HepG2 (cell line): ENCODE data around the gene SNRNP200. TPM values are rescaled to one million over a fixed set of nuclear protein-coding genes. Genes with fewer than 3 reads are reported as not detected.

ENCODE experiments used
- ARID4A ChIP-seq: sonication (generic); formaldehyde crosslinking; IDR thresholded peaks from 2 replicates; pipeline ENCODE4 v1.5.0; 2020; ENCODE audit warnings: mild to moderate bottlenecking, missing genetic modification reagents, borderline replicate concordance
- CREB3 ChIP-seq: sonication (generic); formaldehyde crosslinking; IDR thresholded peaks from 2 replicates; pipeline ENCODE4 v1.5.0; 2020; ENCODE audit warnings: missing genetic modification reagents
- ISL2 ChIP-seq: sonication (generic); formaldehyde crosslinking; IDR thresholded peaks from 2 replicates; pipeline ENCODE4 v1.5.0; 2020; ENCODE audit warnings: missing genetic modification reagents
- MIER2 ChIP-seq: IDR thresholded peaks from 2 replicates; pipeline ENCODE4 v1.6.1; 2016; ENCODE audit warnings: missing biosample characterization, missing genetic modification reagents
- MYC ChIP-seq: sonication (generic); formaldehyde crosslinking; IDR thresholded peaks from 2 replicates; pipeline ENCODE4 v1.9.0; 2021; ENCODE audit warnings: missing genetic modification reagents, borderline replicate concordance
- NCOA2 ChIP-seq: sonication (generic); formaldehyde crosslinking; IDR thresholded peaks from 2 replicates; pipeline ENCODE4 v1.8.0; 2022; ENCODE audit warnings: inconsistent platforms
- ZBTB33 ChIP-seq: sonication (generic); formaldehyde crosslinking; IDR thresholded peaks from 2 replicates; pipeline ENCODE4 v1.4.0; 2020; ENCODE audit warnings: missing genetic modification reagents
- ZBTB49 ChIP-seq: sonication (generic); formaldehyde crosslinking; IDR thresholded peaks from 2 replicates; pipeline ENCODE4 v1.4.0; 2020; ENCODE audit warnings: missing genetic modification reagents, borderline replicate concordance
- ZBTB8A ChIP-seq: sonication (generic); formaldehyde crosslinking; IDR thresholded peaks from 2 replicates; pipeline ENCODE4 v1.4.0; 2020; ENCODE audit warnings: mild to moderate bottlenecking, low read depth, missing genetic modification reagents, borderline replicate concordance
- ZKSCAN1 ChIP-seq: fragments of 150-350 bp; IDR thresholded peaks from 2 replicates; pipeline ENCODE4 v1.6.1; 2014; ENCODE audit warnings: low read length
- ZNF17 ChIP-seq: sonication (generic); formaldehyde crosslinking; IDR thresholded peaks from 2 replicates; pipeline ENCODE4 v1.5.0; 2020; ENCODE audit warnings: mild to moderate bottlenecking, missing genetic modification reagents
- ZNF292 ChIP-seq: sonication (generic); formaldehyde crosslinking; IDR thresholded peaks from 2 replicates; pipeline ENCODE4 v1.8.1; 2022; ENCODE audit warnings: mild to moderate bottlenecking, low read depth, missing genetic modification reagents, borderline replicate concordance
- ZNF350 ChIP-seq: sonication (generic); formaldehyde crosslinking; IDR thresholded peaks from 2 replicates; pipeline ENCODE4 v1.4.0; 2020; ENCODE audit warnings: mild to moderate bottlenecking, low read depth, missing genetic modification reagents, borderline replicate concordance
- ZNF430 ChIP-seq: sonication (generic); formaldehyde crosslinking; IDR thresholded peaks from 2 replicates; pipeline ENCODE4 v1.9.0; 2021; ENCODE audit warnings: mild to moderate bottlenecking, missing genetic modification reagents
- ZNF441 ChIP-seq: sonication (generic); formaldehyde crosslinking; IDR thresholded peaks from 2 replicates; pipeline ENCODE4 v1.7.0; 2021; ENCODE audit warnings: missing genetic modification reagents, borderline replicate concordance
- ZNF800 ChIP-seq: sonication (generic); formaldehyde crosslinking; IDR thresholded peaks from 2 replicates; pipeline ENCODE4 v1.4.0; 2020; ENCODE audit warnings: missing genetic modification reagents
- polyA plus RNA-seq, 8 experiments: library from polyadenylated mRNA; depleted of rRNA in 3 of 8; stranded (reverse) in 7 of 8; unstranded in 1 of 8; fragments of >200 nt; fragmentation: Illumina TruSeq in 4 of 8; extraction: Trizol in 4 of 8; gene quantifications; 2 replicates each; pipeline versions ENCODE4 v1.2.1 to v1.2.3, GENCODE V29; 2011 to 2016; ENCODE audit warnings: low read depth in 4 of 8, missing spikeins in 1 of 8, mixed read lengths in 1 of 8; ENCODE audit not compliant: insufficient read depth in 1 of 8
- total RNA-seq, 5 experiments: library from RNA; depleted of rRNA; stranded (reverse); fragments of >200 nt; fragmentation: Illumina TruSeq; extraction: Trizol; gene quantifications; 2 replicates each; pipeline ENCODE4 v1.2.3, GENCODE V29; 2016; ENCODE audit warnings: low read depth in 1 of 5

Gene SNRNP200
- total and polyA plus RNA-seq, 2 of the 13 experiments (the other 11 are each of a cell fraction or from before 2014, with no cell fraction given): 99.0 to 232 TPM

- TF ChIP-seq NCOA2 (CRISPR knock-in tag) (peak; percentile 92), ZNF800 (peak; percentile 44; the same call in 1 of the 2 replicates), ZNF441 (CRISPR knock-in tag) (peak; percentile 84), ZBTB49 (CRISPR knock-in tag) (0 out of 2 replicates have a peak, but pooled peaks have one; percentile 6), ARID4A (CRISPR knock-in tag) (peak; percentile 90; the same call in 1 of the 2 replicates), ZNF292 (CRISPR knock-in tag) (peak; percentile 93), ZBTB33 (CRISPR knock-in tag) (peak; percentile 27), ZBTB8A (CRISPR knock-in tag) (peak; percentile 66; the same call in 1 of the 2 replicates), MIER2 (CRISPR knock-in tag) (peak; percentile 67), ZNF350 (peak; percentile 79; the same call in 1 of the 2 replicates), ZNF430 (CRISPR knock-in tag) (peak; percentile 20; the same call in 1 of the 2 replicates), ZNF17 (CRISPR knock-in tag) (no peak), MYC (CRISPR knock-in tag) (peak; percentile 55; the same call in 1 of the 2 replicates), CREB3 (CRISPR knock-in tag) (0 out of 2 replicates have a peak, but pooled peaks have one; percentile 17), ISL2 (CRISPR knock-in tag) (peak; percentile 64; the same call in 1 of the 2 replicates), ZKSCAN1 (no peak)
Observed at GRCh38 chr2:96260387-96261260, 44.7 kb downstream of the SNRNP200 start (continued).
